Psoas muscle (tissue), 8 donors: Measurements from ENCODE around the gene RTL10. TPM values are rescaled to one million over a fixed set of nuclear protein-coding genes. Genes with fewer than 3 reads are reported as not detected.

Experiments used
- ATAC-seq, 4 donors: fragments of 200-7000 bp; cut with Tn5 transposase; one replicate each; pipeline ENCODE4 v1.9.1; 2020; ENCODE audit warnings: moderate library complexity in 3 of 4, mild to moderate bottlenecking in 2 of 4
- DNase-seq, 2 donors: peaks; one replicate each; pipeline ENCODE4 v3.0.0-alpha.2; 2020
- H3K27ac ChIP-seq: fragments of 200-600 bp; one replicate; pipeline ENCODE4 v1.8.0; 2022
- H3K27me3 ChIP-seq, 3 donors: fragments of 200-600 bp in 1 of 3; one replicate each; pipeline versions ENCODE4 v1.6.1 to v1.8.0; 2013 to 2022; ENCODE audit warnings: low read length in 2 of 3, mild to moderate bottlenecking in 2 of 3, moderate library complexity in 1 of 3; ENCODE audit not compliant: insufficient read depth in 3 of 3
- H3K36me3 ChIP-seq, 2 donors: fragments of 200-600 bp in 1 of 2; one replicate each; pipeline versions ENCODE4 v1.6.1 to v1.8.0; 2013 to 2022; ENCODE audit warnings: low read depth in 1 of 2, mild to moderate bottlenecking in 1 of 2, moderate library complexity in 1 of 2; ENCODE audit not compliant: insufficient read depth in 1 of 2
- H3K4me1 ChIP-seq: fragments of 200-600 bp; one replicate; pipeline ENCODE4 v1.8.0; 2022
- H3K4me3 ChIP-seq: fragments of 200-600 bp; one replicate; pipeline ENCODE4 v1.8.0; 2022; ENCODE audit warnings: mild to moderate bottlenecking
- H3K9me3 ChIP-seq: fragments of 200-600 bp; one replicate; pipeline ENCODE4 v1.8.0; 2022
- WGBS, 3 donors: extraction: QIAGEN DNeasy Blood & Tissue Kit; methylation state at CpG; one replicate each; pipeline versions ENCODE4 v1.1.6 to v1.1.7; 2013; 5-methylcytosine and 5-hydroxymethylcytosine counted together
- intact Hi-C, 2 donors: fragments of 100-400 bp; cut with DNase I; formaldehyde crosslinking; loops; one replicate each; pipeline versions ENCODE4 v1.11.0 to v1.14.2; 2022
- long read RNA-seq, 2 donors: library from polyadenylated mRNA; unstranded; transcript quantifications; one replicate each; pipeline ENCODE4 v2.0.0, GENCODE V29; 2021
- polyA plus RNA-seq, 3 donors: library from polyadenylated mRNA; stranded (reverse); fragments of 200-250 nt; gene quantifications; one replicate each; pipeline ENCODE4 v1.2.3, GENCODE V29; 2013
- total RNA-seq, 4 donors: library from RNA; stranded (reverse); fragmentation: NEBNext Ultra II Directional in 2 of 4; extraction: Animal tissue kit (Norgen Biotek cat#: 25700) in 2 of 4; gene quantifications; one replicate each; pipeline versions ENCODE4 v1.2.1 to v1.2.4, GENCODE V29; 2021 to 2023
- TF ChIP-seq, protein P1 (sequence below): fragments of 200-600 bp; IDR thresholded peaks from one replicate; pipeline ENCODE4 v1.8.0; 2022; ENCODE audit warnings: antibody characterized with exemption
- donor health status: healthy with polysubstance abuse.
- donor health status: DM: no; HTN: no; CAD: no; lungs with moderate emphysema.
- donor health status: Bipolar disorder and iron deficiency.
- donor health status: healthy.
- donor health status: DM: yes; HTN: yes; CAD: no.
- donor health status: DM: no; HTN: no; CAD: no.
- donor health status: DM: no; HTN: no; CAD: no.
- donor health status: DM: yes; HTN: yes; CAD: no.

Gene RTL10, protein sequence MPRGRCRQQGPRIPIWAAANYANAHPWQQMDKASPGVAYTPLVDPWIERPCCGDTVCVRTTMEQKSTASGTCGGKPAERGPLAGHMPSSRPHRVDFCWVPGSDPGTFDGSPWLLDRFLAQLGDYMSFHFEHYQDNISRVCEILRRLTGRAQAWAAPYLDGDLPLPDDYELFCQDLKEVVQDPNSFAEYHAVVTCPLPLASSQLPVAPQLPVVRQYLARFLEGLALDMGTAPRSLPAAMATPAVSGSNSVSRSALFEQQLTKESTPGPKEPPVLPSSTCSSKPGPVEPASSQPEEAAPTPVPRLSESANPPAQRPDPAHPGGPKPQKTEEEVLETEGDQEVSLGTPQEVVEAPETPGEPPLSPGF
- total RNA-seq: 1 to 10 TPM; 5.3 to 9.7 (median 8.1) TPM
- polyA plus RNA-seq: 1 to 10 TPM; 5.9 to 7.9 (median 6.3) TPM
- long read RNA-seq, donor 1, full-length matches to known transcripts: 1 of 4 reads
- long read RNA-seq, donor 1, partial matches to known transcripts: 2 of 4 reads
- long read RNA-seq, donor 1, other reads (novel, unspliced or antisense): 1 of 4 reads
- long read RNA-seq, donor 2, full-length matches to known transcripts: 4 of 14 reads
- long read RNA-seq, donor 2, partial matches to known transcripts: 0 of 14 reads
- long read RNA-seq, donor 2, other reads (novel, unspliced or antisense): 10 of 14 reads

DNA sequence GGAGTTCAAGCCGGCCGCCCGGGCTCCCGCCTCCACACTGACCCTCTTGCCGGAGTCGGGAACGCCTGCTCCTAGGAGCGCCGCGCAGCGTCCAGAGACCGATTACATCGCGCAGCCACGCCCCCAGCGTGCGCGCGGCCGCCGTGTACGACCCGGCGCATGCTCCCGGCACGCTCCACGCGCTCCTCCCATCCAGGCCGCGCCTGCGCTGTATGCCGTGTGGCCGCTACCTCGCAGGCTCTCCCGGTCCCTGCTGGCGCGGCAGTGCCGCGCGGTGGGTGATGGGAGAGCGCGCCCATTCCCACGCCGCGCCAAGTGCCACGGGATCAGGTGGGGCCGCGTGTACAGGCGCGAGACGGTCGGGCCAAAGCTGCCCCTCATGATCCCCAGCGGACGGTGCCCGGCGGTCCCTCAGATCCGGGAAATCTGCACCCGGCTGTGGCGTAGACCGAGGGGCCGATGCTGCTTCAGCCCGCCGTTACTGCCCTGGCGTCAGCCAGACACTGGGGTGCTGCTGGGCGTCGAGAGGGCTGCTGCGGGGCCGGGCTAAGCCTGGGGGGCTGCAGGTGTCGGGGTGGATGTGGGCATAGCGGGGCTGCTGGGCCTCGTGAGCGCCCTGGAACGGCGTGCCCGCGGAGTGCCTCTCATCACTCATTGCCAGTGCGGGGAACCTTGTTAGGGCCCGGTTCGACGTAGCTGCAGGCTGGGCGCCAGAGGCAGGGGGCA, at the start of gene RTL10, which contains the start of gene GNB1L:
Gene RTL10, minus strand, starts transcription at position 97 of the 726 bp plus-strand sequence. CDS start 2,613 bp downstream, outside the sequence.
Gene GNB1L, minus strand, starts transcription at position 97 of the 726 bp plus-strand sequence. CDS start 33,519 bp downstream, outside the sequence.
- TF ChIP-seq, protein P1, sequence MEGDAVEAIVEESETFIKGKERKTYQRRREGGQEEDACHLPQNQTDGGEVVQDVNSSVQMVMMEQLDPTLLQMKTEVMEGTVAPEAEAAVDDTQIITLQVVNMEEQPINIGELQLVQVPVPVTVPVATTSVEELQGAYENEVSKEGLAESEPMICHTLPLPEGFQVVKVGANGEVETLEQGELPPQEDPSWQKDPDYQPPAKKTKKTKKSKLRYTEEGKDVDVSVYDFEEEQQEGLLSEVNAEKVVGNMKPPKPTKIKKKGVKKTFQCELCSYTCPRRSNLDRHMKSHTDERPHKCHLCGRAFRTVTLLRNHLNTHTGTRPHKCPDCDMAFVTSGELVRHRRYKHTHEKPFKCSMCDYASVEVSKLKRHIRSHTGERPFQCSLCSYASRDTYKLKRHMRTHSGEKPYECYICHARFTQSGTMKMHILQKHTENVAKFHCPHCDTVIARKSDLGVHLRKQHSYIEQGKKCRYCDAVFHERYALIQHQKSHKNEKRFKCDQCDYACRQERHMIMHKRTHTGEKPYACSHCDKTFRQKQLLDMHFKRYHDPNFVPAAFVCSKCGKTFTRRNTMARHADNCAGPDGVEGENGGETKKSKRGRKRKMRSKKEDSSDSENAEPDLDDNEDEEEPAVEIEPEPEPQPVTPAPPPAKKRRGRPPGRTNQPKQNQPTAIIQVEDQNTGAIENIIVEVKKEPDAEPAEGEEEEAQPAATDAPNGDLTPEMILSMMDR: no peak
- Histone ChIP-seq H3K9me3 (no peaks in the 10 kb centered on the region), H3K36me3 (peaks cover 3 to 25% of the 10 kb centered on the region in 2 donors), H3K4me1 (peaks cover 15% of the 10 kb centered on the region), H3K27me3 (no peaks in the 10 kb centered on the region), H3K4me3 (peak within 1 kb of the TSS; percentile 75), H3K27ac (peak within 1 kb of the TSS; percentile 89)
- ATAC-seq: peak; percentile 97 to 98 (median 97)
- WGBS, 3 donors: 0 to 1% (median 0%) methylated on average over 72 to 81 of the region's 81 CpGs
- intact Hi-C loops: loop anchor here in 1 of 2 donors (2.0 to 5.0 kb wide), 2 partner anchors 56 to 123 kb away; no protein-coding TSS in a partner anchor
- DNase-seq: peak; percentile 98 to 99

DNA sequence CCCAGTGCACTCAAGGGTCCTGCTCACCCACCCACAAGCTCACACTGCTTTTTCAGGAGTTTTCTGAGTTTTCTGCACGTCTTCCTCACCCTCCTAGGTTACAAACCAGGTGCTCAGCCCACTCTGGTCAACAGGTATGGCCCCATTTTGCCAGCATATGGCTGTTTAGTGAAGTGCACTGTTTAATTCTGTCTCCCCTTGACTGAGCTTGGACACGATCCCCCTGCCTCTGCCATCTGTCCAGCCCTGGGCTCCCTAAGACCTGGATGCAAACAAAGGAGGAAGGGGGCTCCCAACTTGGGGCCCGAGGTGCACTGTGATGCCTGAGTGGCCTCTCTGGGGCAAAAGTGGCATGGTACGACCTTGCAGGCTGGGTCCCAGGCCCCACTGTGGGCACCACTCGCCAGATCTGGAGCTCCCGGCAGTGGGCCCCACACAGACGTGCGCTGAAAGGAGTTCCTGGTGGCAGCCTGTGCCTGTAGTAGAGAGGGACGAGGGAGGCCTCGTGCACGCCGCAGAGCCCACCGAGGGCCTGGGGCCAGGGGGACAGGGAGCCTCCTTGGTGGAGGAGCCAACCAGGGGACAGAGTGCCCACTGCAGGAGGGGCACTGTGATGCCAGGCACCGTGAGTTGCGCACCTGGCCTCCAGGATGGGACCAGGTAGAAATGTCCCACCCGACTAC, 49.6 kb upstream of the RTL10 start:
- DNase-seq (no peak), ATAC-seq (no peak)
- TF ChIP-seq, protein P1: no peak
- Histone ChIP-seq H3K27ac (no peak overlapping the region), H3K27me3 (no peaks in the 10 kb centered on the region), H3K4me3 (no peak overlapping the region), H3K9me3 (no peaks in the 10 kb centered on the region), H3K4me1 (no peaks in the 10 kb centered on the region), H3K36me3 (peaks cover 0 to 33% of the 10 kb centered on the region in 2 donors)
- 86 to 93% (median 89%) methylated on average over 16 of the region's 16 CpGs for WGBS, 3 donors
- intact Hi-C loops: no loop called here

DNA sequence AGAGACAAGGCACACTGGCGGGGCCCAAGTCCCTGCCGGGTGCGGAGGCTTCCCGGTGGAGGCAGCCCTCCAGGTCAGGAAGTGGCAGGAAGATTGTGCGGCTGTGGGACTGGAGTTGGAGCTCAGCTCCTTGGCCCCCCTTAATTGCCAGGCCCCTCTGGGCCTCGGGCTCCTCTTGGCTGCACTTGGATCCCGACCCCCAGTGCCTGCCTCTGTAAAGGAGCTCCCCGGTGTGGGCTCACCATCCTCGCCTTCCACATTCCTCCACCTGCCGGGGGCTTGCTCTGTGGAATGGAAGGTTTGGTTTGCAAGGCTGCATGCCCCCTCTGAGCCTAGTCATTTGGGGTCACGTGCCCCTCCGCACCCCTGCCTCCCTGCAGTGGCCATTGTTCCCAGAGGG, 48.8 kb upstream of the RTL10 start:
- no peak overlapping the region for H3K27ac ChIP-seq
- peaks cover 0 to 37% of the 10 kb centered on the region in 2 donors for H3K36me3 ChIP-seq
- H3K9me3 ChIP-seq: no peaks in the 10 kb centered on the region
- no peak for ATAC-seq
- no peak for DNase-seq
- no peak overlapping the region for H3K4me3 ChIP-seq
- 82 to 86% (median 84%) methylated on average over 12 of the region's 12 CpGs for WGBS, 3 donors
- TF ChIP-seq, protein P1: no peak
- H3K27me3 ChIP-seq: no peaks in the 10 kb centered on the region
- intact Hi-C loops: no loop called here
- no peaks in the 10 kb centered on the region for H3K4me1 ChIP-seq

DNA sequence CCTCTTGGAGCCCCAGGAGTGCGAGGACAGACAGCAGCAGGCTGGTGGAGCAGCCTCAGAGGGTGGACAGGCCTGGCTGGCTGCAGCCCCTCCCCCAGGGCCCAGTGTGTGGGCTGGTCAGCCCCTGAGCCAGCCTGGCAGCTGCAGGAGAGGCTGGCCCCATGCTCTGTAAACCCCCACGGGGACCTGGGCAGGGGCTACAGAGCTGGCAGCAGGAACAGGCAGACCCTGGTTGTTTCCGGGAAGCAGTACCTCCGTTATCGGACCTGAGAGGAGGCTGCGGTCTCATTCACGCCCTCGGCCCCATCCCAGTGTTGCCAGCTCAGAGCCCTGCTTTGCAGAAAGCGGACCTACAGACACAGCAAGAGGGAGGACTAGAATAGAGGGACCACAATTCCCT, 48.4 kb upstream of the RTL10 start:
- intact Hi-C loops: no loop called here
- no peaks in the 10 kb centered on the region for H3K9me3 ChIP-seq
- H3K36me3 ChIP-seq: peaks cover 0 to 37% of the 10 kb centered on the region in 2 donors
- no peak overlapping the region for H3K4me3 ChIP-seq
- H3K27ac ChIP-seq: no peak overlapping the region
- no peaks in the 10 kb centered on the region for H3K27me3 ChIP-seq
- ATAC-seq (no peak), DNase-seq (no peak)
- TF ChIP-seq, protein P1: no peak
- 77 to 85% (median 78%) methylated on average over 9 of the region's 9 CpGs for WGBS, 3 donors
- H3K4me1 ChIP-seq: no peaks in the 10 kb centered on the region
